Iris pigment epithelial cell (primary cell): ENCODE data around the gene FAM187B.

Experiments used
- DNase-seq: peaks from one replicate; pipeline ENCODE4 v3.0.0-alpha.2; 2011; ENCODE audit warnings: low read depth

Gene FAM187B

GRCh38 chr19:35178701-35179100, 49.8 kb downstream of the FAM187B start:
- no peak for DNase-seq

- DNase-seq = no peak
These were observed 50.9 kb downstream of the FAM187B start for GRCh38 chr19:35177377-35178274.

- DNase-seq = no peak
These were observed 52.4 kb downstream of the FAM187B start for GRCh38 chr19:35176181-35176570.
